HG03066 (cell line): Measurements from ENCODE around the gene SLC25A46.
"Not testable (repeated sequence)": the region's sequence is repeated elsewhere in the genome, so short reads cannot be mapped to it uniquely, and the experiment has no call there.

Experiments used
- ATAC-seq: cut with Tn5 transposase; IDR thresholded peaks from one replicate; pipeline ENCODE4 v1.9.1; 2021; ENCODE audit warnings: low read depth; ENCODE audit not compliant: unreplicated experiment

SLC25A46 gene

DNA sequence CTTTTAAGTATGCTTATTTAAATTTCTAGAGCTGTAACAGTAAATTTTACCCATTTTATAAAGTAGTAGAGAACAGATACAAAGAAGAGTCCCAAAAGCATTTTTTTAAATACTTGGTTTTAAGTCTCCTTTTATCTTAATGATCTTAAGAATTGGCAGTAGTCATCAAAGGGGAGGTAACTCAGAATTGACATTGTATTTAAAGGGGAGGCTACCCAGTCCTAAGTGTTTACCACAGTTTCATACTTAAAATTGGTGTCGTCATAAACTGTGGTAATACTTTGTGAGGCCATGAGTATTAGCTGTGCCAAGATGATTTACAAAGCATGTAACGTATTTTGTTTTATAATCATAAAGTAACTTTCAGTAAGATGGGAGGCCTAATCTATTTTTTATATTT lies 14.8 kb downstream of the SLC25A46 start:
- no peak for ATAC-seq

- no peak for ATAC-seq
Measured at GRCh38 chr5:110754181-110754580, 15.4 kb downstream of the SLC25A46 start.

GRCh38 chr5:110757118-110757729 lies 18.4 kb downstream of the SLC25A46 start:
- ATAC-seq, result no peak

DNA sequence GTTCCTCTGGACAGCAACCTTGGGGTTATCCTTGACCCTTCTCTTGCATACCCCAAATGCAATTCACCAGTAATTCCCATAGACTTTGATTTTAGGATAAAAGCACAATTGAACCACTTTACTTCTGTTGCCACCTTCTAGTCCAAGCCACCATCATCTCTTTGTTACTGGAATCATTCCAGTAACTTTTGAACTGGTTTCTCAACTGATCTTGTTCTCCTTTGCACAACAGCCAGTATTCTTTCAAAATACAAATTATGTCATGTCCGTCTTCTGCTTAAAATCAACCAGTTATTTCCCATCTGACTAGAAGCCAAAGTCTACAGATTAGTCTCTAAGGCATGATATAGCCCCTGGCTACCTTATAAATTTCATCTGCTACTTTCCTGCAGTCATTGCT lies 21.4 kb downstream of the SLC25A46 start:
- ATAC-seq, result no peak

GRCh38 chr5:110768138-110768860 lies 29.5 kb downstream of the SLC25A46 start:
- no peak for ATAC-seq

DNA sequence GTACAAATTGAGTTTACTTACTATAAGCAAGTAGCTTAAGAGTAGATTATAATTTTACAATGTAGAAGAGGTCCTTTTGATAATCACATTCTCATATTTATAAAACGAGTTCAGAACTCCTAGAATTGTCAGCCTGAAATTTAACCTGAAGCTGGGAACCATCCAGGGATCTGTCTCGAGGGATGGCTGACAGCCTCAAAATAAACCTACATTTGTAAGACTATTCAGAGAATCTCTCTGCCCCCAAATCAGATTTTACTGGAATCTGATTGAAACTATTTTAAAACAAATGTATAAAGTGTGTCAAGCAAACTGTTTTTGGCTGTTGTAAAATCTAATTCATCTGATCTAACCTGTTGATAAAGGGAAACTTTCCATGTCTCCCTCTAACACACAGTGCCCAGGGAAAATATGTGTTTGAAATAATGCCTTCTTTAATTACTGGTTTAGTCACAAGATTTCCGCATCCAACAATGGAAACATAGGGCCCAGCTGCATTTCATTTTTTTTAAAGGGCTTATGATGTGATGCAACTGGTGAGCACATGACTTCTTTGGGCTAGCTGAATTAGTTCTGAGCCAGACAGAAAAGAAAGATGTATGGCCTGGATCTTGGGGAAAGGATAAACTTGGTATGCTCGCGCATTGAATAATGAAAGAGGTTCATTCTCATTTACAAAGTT lies 30.3 kb downstream of the SLC25A46 start:
- ATAC-seq, result no peak

DNA sequence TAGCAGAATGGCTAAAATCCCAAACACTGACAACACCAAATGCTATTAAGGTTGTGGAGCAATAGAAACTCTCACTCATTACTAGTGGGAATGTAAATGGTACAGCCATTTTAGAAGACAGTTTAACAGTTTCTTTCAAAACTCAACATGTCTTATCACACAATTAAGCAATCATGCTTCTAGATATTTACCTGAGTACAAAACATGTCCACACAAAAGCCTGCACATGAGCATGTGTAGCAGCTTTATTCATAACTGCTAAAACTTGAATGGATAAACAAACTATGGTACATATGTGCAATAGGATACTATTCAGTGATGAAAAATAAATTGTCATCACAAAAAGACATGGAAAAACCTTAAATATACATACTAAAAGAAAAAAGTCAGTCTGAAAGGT lies 31.5 kb downstream of the SLC25A46 start:
- ATAC-seq, result no peak

GRCh38 chr5:110784901-110785300 lies 46.1 kb downstream of the SLC25A46 start:
- ATAC-seq, result no peak

GRCh38 chr5:110785356-110785755 lies 46.5 kb downstream of the SLC25A46 start:
- ATAC-seq, result no peak

DNA sequence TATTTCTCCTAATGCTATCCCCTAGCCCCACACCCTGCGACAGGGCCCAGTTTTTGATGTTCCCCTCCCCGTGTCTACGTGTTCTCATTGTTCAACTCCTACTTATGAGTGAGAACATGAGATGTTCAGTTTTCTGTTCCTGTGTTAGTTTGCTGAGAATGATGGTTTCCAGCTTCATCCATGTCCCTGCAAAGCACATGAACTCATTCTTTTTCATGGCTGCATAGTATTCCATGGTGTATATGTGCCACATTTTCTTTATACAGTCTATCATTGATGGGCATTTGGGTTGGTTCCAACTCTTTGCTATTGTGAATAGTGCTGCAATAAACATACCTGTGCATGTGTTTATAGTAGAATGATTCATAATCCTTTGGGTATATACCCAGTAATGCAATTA lies 49.2 kb downstream of the SLC25A46 start:
- ATAC-seq, result not testable (repeated sequence)

DNA sequence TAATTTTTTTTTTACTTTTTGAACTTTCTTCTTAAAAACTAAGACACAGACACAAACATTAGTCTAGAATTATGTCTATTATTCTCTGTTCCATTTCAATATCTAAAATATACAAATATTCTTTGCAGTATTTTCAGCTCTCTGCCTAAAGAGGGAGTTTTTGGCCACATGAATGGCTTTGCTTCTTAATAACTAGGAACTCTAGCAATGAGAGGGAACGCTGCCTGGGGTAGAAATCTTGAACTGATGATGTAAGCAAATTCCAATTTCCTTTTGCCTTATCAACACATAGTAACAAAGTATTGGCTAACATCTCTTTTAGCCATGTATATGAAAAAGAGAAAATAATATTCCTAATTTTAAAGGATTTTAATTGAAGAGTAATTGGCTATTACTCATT lies 51.9 kb downstream of the SLC25A46 start:
- no peak for ATAC-seq

DNA sequence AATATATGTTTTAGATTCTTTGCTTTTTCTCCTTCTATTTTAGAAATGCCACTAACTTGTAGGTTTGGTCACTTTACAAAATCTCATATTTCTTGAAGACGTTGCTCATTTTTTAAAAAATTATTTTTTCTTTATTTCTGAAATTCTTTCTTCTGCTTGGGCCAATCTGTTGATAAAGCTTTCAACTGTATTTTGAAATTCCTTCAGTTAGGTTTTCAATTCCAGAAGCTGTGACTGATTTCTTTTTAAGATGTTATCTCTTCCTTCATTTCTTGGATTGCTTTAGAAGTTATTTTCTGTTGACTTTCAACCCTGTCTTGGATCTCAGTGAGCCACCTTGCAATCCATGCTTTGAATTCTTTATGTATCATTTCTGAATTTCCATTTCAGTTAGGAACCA lies 64.2 kb downstream of the SLC25A46 start:
- no peak for ATAC-seq

DNA sequence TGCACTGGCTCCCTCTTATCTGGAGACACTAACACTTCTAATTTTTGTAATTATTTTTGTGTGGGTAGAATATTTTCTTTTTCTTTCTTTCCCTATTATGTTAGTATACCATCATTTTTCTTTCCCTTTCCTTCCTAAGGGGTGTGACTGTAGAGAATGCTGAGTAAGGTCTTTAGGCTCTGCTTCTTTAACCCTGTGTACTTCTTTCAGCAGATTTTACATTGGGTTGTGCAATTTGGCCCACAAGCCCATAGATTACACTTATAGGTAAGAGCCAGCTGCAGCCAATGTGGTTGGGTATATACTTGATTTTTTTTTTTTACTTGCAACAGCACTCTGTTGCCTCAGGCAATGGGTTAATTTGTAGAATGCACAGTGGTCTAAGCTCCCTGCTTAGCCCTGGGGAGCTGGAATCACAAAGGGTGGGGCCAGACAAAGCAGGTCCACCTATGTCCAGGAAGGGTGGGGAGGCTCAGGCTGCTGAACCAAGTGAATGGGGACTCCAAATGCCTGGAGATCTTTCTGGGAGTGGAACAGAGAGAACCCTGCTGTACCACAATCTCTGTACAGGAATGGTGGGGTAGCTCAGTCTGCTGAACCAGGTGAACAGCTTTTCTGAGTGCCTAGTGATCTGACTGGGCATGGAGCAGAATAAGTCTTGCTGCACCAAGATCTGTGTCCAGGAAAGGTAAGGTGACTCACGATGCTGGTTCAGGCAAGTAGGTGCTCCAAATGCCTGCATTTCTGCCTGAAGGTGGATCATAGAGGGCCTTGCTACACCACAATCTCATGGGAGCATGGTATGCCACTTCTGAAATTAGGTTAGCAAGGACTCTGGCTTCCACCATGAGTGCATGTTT lies 64.9 kb downstream of the SLC25A46 start:
- no peak for ATAC-seq

- no peak for ATAC-seq
Measured at GRCh38 chr5:110807169-110807568, 68.4 kb downstream of the SLC25A46 start.

GRCh38 chr5:110809006-110809405 lies 70.2 kb downstream of the SLC25A46 start:
- no peak for ATAC-seq
